Stimulated activated CD8-positive, alpha-beta memory T cell treated with anti-CD3 and anti-CD28 coated beads, Interleukin-15, amount 100 ng/mL, for 4 hours (primary cell): ENCODE measurements around the gene ATP6V0E2.

Experiments used
- DNase-seq, 2 donors: peaks; one replicate each; pipeline ENCODE4 v3.0.0-alpha.2; 2020; ENCODE audit warnings: low read depth in 2 of 2

ATP6V0E2 gene

DNA sequence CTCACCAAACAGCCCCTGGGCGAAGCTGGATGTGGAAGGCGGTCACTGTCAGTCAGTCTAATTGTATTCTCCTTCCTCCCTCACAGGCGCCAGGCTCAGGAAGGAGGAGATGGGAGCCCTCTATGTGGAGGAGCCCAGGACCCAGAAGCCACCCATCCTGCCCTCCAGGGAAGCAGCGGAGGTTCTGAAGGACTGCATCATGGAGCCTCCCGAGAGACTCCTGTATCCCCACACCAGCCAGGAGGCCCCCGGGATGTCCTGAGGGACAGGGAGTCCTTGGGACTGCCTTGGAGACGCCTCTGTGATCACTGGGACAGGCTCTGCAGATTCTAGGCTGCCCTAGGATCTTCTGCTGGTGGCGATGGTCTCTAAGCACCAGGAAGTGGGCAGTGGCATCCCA is 9.7 kb upstream of the ATP6V0E2 start:
- DNase-seq, result no peak

DNA sequence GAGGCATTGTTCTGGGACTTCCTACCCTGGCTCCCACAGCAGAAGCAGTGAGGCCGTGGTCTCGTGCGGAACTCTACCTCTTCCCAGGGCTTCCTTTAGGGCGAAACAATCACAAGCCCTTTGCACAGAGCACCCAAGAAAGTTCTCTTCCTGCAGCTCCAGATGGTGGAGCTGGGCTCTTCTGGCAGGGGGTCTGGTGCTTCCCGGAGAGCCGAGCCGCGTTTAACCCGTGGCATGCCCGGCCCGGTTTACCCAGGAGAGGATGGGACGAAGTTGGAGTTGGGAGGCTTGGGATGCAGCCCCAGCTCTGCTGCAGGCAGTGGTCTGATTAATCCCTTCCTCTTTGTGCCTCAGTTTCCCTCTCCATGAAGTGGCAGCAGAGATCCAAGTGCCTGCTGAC is 9.0 kb upstream of the ATP6V0E2 start:
- no peak for DNase-seq

DNA sequence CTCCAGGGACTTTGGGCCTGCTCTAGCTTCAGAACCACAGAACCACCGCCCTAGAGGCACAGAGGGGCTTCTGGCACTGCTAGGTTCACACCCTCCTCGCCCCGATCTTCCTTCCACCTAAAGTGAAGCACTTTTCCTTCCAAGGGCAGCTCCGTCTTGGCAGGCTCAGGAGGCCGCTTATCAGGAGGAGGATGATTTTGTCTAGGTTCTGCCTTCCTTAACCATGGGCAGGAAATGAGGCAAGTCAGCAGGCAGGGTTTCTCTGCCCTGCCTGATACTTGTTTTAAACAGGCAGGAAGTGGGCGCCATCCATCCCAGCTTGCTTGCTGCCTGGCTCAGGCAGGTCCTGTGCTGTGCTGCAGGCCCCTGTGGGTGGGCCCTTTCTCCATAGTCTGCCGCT is 8.3 kb upstream of the ATP6V0E2 start:
- DNase-seq, result no peak

DNA sequence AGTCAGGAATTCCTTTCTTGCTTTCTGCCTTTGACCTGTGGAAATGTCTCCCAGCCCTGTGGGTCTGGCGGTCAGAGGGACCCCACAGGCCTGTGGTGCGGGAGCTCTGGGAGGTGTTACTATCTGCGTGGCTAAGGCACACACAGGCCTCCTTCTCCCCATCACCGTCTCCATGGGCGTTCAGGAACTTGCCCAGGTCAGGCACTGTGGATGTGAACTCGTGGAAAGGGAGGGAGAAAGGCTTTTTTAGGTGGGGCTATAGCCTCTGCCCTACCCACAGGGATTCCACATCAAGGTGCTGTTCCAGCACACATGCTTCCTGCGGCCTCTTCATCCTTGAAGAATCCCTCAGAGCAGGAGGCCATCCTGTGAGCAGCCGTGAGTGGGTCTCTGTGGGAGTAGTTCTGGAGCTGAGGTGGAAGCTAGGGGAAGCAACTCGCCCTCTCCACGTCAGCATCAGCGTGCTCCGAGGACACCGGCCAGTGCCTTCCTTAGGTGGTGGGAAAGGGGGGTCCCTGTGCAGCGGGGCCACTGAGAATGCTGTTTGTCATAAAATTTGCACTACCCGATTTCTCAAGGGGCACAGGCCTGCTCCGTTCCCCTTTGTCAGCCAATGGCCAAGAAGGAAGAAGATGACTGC is 7.5 kb upstream of the ATP6V0E2 start:
- no peak for DNase-seq

DNA sequence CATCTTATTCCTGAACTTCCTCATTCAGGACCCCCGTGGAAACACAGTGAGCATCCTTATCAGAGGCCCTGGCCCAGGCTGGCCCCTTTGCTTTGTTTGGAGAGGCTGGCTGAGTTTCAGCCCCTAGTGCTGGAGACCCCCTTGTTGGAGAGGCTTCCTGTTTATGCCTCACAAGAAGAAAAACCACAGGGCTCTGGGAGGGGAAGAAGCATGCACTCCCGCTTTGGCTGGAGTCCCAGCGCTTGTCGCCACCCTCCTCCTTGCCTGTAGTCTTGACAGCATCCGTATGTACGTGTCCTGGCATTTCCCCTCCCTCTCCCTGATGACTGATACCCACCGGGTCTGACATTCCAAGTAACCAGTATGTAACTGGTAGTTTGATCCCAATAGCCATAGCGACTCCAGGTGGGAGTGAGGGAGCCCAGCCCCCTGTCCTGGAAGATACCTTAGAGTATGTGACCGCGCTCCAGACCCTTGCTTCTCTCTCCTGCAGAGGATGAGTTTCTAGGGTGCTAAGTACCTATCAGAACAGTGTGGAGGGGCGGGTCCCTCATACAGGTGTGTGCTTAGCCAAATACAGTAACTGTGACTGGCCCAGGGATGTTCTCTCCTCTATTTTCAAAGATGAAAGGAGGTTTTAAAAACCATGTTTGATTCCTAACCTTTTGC is 6.9 kb upstream of the ATP6V0E2 start:
- no peak for DNase-seq

DNA sequence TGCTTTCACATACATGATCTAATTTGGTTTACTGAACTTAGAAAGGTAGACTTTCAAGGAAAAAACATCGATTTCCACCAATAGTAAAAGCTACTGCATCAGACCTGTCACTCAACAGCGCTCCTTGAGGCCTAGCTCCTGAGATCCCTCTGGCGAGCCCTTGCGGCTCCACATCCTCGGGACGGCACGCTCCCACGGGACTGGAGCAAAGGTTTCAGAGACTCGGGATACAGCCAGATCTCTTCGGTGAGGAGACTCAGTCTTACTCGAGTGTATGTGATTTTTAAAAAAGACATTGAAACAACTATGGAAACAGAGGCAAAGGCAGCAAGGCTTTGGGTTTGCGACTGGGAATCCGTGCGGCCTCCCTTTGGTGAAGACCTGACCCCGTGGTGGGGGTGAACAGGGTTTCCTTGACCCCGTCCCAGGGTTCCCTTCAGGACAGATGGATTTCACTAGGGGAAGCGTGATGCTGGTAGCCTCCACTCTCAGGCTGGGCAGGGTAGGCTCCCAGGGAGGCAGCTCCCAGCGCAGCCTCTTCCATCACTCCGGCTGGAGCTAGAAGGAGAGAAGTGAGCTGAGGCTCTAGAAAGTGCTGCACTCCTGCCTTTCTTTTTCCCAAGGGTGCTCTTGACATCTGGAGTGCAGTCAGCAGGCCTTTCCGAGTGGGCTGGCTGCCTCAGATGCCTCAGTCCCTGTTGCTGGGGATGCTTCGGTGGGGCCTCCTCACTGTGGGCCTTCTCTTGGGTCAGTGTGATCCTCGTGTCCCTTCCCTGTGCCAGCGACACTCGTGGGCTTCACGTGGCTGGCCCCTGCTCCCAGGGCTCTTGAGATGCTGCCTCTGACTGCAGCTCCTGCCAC is 5.8 kb upstream of the ATP6V0E2 start:
- no peak for DNase-seq

DNA sequence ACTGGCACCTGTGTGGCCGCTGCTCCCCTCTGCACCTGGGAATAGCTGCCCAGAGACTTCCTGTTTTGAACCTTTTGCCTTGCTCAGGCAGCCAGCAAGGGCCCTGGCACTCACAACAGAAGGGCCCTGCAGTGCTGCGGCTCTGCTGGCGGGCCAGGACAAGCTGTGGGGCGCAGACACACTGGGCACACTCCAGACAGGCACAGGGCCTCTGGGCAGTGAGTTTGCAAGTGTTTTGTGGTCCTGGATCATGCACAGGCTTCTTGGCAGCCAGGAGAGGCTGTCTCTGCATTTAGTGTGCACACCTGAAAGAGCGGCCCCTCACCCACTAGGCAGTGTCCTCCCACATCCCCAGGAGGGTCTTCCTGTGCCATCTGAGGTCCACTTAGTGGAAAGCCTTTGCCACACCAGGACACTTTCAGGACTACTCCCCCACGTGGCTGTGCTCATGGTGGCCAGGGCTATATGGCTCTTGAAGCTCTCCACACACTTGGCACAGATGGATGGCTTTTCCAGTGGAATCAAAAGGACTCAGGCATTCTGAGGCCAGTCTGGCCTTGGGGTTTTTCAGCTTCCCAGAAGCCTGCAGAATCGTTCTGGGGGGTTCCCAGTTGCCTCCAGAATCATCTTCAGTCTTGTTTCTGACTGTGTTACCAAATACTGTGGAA is 5.0 kb upstream of the ATP6V0E2 start:
- no peak for DNase-seq

DNA sequence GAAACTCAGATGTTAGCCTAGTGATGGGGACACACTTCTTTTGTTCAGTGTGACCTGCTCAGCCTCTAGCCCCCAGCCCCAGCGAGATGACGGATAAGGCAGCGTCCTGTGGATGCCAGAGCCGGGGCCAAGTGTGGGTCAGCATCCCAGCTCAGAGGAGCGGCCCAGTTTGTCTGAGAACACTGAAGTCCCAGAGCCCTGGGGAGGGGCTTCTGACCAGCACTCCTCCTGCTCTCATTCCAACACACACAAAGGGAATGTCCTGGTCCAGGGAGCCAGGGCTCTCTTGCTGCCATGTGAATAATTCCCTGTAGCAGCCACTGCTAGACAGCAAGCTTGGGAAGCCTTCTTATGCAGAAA is 4.5 kb upstream of the ATP6V0E2 start:
- no peak for DNase-seq

DNA sequence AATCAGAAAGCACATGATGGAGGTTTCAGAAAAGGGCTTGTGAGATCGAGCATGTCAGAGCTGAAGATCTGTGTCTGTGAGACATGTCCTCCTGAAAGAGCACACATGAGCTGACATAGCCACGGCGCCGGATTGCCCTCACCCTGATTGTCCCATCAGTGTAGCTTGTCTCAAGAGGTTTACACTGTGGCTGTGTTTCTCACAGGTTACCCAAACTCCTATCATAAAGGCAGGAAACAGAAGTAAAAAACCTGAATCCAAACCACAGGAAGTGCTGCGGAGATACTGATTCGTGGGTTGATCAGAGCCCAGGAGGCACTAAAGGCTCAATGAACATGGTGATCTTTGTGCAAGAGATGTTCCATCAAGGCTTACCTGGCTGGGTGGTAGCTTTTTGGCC is 3.9 kb upstream of the ATP6V0E2 start:
- DNase-seq, result no peak

DNA sequence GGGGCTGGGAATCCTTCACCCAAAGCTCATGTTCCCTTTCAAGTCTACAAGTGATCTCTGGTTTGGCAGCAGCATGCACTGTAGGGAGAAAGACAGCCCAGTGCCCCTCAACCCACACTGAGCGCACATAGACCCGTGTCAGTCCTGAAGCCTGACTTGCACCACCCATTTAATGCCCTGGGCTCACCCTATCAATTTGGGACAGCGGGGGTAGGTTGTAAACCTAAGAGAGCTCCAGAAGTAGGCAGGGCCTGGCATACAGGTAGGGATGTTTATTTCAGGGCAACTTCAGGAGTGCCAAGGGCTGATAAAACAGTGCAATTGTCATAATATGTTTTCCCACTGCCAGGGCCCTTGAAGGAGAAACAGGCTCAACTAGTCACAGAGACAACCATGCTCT is 3.5 kb upstream of the ATP6V0E2 start:
- no peak for DNase-seq

DNA sequence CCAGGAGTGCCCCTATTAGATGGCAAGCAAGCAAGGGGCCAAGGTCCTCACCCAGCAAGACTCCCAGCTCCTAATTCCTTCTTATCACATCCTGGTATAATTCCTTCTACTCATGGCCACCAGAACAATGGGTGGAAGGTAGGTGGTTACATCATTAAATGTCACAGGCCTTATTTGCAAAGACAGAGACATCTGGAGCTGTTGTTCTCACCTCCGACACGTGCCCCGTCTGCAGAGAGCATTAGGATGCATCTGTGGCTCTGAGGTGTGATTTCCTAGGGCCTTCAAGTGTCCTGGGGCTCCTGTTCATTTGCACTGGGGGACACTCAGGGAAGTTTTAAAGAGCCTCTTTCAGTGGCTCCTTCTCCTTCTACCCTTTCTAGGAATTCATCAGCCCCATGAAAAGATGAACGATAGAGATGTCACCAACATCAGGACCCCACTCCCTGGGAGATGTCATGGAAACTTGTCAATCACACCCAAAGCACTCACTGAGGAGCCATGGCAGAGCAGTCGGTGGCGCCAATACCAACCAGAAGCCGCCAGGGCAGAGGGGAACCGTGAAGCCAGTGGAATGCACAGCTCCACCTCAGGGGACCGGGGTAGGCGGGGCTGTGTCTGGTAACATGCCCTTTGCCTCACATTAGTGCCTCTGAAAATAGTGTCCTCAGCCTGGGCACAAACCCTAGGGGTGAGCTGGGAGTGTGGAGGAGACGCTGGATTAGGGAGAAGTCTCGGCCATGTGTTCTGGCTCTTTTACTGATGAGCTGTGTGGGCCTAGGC is 2.9 kb upstream of the ATP6V0E2 start:
- DNase-seq, result no peak

DNA sequence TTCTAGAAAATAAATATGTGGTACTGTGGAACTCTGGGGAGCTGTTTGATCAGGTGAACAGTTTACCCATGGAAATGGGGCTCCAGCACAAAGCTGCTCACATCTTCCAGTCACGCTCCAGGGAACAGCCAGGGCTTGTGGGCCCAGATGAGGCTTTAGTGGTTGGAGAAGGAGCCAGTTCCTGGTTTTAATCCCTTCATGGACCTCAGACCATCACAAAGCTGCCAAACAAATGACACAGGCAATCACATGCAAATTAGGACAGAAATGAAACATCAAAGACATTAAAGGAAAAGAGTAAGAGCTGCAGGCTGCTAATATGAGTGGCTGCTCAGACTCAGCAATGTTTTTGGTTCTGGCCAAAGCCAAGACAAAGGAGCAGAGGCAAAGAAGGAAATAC is 2.2 kb upstream of the ATP6V0E2 start:
- DNase-seq, result no peak

DNA sequence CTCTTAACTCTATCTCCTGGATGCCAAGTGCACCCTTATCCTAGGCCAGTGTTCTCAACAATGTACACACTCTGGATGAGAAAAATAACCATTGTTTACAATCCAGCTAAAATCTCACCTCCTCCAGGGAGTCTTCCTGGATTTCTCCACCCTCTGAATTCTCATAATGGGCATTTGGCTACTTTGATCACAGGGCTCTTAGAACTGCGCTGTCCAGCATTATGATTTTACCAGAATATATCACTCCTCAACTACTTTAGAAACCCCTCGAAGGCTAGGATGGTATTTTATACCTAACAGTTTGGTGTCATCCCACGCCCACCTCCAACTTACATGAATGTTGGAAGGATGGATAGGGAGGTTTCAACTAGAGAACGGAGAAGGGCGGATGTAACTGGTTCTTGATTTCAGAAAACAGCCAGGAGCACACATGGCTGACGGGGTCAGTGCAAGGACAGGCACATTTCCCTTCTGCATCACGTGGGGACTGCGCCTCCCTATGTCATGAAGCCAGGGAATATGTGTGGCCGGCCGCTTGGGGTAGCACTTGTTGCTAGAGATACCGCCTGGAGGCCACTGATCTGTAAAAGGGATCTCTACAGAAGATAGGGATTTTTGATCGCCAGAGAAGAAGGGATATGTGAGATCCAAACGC is 1.2 kb upstream of the ATP6V0E2 start:
- DNase-seq, result no peak

DNA sequence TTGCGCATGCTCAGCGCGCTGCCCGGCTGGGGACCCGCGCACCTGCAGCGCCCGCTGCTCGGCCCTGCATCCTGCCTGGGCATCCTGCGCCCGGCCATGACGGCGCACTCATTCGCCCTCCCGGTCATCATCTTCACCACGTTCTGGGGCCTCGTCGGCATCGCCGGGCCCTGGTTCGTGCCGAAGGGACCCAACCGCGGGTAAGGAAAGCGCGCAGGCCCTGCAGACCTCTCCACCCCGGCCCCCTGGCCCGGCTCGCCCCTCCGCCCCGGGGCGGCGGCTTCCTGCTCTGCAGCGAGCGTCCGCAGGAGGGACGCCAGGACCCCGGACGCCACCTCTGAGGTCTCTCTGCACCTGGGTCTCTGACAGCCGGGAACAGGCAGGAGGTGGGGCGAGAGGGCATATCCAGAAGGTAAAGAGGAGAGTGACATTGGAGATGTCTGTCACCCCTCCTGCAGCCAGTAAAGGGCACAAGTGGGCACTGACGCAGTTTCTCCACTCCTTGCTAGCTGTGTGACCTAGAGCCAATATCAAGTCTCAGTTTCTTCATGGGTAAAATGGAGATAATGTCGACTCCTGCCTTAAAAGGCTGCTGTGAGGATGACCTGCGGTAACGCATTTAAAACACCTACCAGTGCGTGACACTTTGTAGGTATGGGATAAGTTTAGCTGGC is 338 bp downstream of the ATP6V0E2 start:
- DNase-seq, result no peak

DNA sequence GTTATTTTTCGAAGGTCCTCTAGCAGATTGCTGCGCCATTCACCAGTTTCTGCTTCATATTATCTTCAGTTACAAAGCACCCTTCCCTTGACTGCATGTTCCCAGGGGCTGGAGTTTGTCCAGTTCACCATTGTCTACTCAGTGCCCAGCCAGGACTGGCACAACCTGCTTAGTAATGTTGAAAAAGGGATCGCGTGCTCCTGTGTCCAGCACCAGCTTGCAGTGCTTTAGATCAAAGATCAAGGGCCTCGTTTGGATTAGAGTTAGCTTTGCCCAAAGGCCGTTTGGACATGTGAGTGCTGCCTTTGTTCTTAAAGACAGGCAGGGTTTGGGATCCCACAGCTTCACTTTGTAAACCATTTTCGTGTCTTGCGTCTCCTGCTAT is 867 bp downstream of the ATP6V0E2 start:
- no peak for DNase-seq

DNA sequence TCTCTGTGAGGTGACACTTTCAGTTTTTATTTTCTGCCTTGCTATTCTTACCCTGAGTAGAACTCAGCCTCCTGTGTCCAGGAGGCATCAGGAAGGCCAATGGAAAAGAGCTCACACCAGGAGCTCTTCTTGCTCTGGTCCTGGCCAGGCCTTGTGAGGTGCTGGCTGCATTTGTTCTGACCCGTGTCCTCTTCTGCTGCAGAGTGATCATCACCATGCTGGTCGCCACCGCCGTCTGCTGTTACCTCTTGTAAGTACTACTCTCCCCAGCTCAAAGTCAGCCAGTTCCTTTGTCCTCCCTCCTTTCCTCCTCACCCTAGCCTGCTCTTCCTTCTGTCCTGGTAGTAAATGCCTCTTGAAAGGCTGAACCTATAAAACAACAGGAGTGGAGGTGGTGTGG is 1.6 kb downstream of the ATP6V0E2 start:
- DNase-seq, result no peak

DNA sequence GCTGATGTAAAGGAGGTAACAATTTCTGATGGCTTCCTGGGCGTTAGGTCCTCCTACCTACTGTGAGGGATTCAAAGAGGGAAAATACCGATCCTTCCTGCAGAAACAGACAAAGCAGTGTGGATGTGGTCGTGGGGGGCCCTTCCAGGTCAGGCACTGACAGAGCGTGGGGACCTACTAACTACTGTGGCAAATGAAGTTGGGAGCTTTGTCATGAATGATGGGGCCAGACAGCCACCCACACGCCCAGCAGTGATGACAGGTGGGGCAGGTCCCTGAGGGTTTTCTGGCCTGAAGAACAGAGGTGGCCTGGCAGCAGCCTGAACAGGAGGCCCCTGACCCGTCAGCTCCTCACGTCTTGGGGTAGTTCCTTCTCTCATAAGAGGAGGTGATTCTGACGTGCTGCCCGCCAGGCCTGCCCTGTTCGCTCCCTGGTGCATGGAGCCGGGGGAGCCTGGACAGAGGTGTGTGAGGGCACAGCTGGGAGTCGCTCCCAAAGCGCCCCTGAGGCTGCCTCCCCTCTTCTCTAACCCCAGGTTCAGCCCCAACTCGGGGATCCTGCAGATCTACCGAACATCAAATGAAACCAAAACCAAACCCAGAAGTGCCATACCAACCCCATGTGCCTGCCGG is 4.2 kb downstream of the ATP6V0E2 start:
- DNase-seq, result no peak

DNA sequence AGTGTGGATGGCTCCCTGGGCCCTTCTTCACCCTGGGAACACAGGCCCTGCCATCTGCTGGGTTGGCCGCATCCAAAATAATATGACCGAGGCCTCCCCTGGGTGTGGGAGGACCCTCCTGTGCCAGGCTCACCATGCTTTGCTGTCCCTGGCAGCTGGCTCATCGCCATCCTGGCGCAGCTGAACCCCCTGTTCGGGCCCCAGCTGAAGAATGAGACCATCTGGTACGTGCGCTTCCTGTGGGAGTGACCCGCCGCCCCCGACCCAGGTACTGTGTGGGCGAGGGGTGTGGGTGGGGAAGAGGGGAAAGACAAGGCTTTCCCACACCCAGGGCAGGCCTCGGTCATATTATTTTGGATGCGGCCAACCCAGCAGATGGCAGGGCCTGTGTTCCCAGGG is 4.8 kb downstream of the ATP6V0E2 start:
- no peak for DNase-seq

DNA sequence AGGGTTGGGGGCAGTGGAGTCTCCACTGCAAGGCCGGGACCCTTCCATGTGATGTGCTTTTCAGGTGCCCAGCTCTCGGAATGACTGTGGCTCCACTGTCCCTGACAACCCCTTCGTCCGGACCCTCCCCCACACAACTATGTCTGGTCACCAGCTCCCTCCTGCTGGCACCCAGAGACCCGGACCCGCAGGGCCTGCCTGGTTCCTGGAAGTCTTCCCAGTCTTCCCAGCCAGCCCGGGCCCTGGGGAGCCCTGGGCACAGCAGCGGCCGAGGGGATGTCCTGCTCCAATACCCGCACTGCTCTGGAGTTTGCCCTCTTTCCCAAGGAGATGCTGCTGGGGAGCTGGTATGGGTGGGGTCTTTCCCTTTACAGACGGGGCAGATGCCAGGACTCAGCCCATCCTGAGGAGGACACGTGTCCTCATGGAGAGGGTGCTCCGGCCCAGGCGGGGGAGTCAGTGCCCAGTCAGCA is 5.5 kb downstream of the ATP6V0E2 start:
- DNase-seq, result no peak
